IMR-90 (cell line): ENCODE measurements around the gene SLC19A1.

Experiments
- BHLHE40 ChIP-seq: fragments of 150-350 bp; IDR thresholded peaks from 2 replicates; pipeline ENCODE4 v1.6.1; 2016; ENCODE audit warnings: mild to moderate bottlenecking, low read depth, low read length
- CTCF ChIP-seq: conservative IDR thresholded peaks from 2 replicates; pipeline ENCODE4 v1.5.1; 2012; ENCODE audit warnings: mild to moderate bottlenecking, low read depth, low read length, improper control_type of control experiment

GRCh38 chr21:45572231-45572630 lies 30.0 kb upstream of the SLC19A1 start:
- no peak for TF ChIP-seq CTCF
- no peak for TF ChIP-seq BHLHE40
